ENCODE results near the gene SEMA6D. TPM values are rescaled to one million over a fixed set of nuclear protein-coding genes. Genes with fewer than 3 reads are reported as not detected.
A peak's percentile ranks its signal among the peaks of the same experiment; 100 is the strongest.

The SEMA6D gene
- total and polyA plus RNA-seq, 2 donors (not counting 1 experiment from before 2014, with no cell fraction given), result 2.4 to 13.4 TPM

DNA sequence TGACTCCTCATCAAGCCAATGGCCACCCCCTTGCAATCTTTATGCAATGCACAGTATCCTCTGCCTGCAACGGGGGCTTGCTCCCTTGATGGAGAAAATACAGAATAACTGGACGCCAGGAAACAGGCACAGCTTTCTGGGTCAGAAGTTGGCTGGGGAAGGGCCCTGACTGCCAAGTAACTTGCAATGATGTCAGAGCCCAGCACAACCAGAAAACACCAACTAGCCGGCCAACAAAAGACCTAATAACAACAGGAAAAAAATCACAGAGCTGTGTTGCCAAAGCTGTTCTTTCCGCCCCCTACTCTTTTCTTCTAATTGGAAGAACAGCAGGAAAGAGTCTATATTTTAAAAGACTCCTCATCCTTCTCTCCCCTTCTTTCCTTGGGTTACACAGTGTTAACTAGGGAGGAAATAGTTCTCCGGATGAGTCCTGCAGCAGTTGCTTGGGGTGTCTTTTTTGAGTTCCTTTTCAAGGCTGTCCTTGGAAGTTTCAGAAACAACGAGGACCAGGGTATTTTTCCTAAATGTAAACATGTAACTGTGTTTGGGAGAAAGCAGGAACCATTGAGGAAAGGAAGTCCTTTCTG lies 1.4 kb upstream of the SEMA6D start:
- H3K4me1 ChIP-seq (ENCODE audit: control insufficient read depth, extremely low read depth, insufficient read depth, low read length), result no peaks in the 10 kb centered on the region
- H3K27me3 ChIP-seq (ENCODE audit: control insufficient read depth, insufficient read depth, low read length), result no peaks in the 10 kb centered on the region
- peak overlapping the region; percentile 81 for H3K4me2 ChIP-seq (ENCODE audit: extremely low read depth, insufficient read depth, low read length)
- H3K79me2 ChIP-seq (ENCODE audit: control insufficient read depth, insufficient read depth, low read length), result peaks cover 4% of the 10 kb centered on the region
- TF ChIP-seq, protein P1, sequence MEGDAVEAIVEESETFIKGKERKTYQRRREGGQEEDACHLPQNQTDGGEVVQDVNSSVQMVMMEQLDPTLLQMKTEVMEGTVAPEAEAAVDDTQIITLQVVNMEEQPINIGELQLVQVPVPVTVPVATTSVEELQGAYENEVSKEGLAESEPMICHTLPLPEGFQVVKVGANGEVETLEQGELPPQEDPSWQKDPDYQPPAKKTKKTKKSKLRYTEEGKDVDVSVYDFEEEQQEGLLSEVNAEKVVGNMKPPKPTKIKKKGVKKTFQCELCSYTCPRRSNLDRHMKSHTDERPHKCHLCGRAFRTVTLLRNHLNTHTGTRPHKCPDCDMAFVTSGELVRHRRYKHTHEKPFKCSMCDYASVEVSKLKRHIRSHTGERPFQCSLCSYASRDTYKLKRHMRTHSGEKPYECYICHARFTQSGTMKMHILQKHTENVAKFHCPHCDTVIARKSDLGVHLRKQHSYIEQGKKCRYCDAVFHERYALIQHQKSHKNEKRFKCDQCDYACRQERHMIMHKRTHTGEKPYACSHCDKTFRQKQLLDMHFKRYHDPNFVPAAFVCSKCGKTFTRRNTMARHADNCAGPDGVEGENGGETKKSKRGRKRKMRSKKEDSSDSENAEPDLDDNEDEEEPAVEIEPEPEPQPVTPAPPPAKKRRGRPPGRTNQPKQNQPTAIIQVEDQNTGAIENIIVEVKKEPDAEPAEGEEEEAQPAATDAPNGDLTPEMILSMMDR (conservative IDR thresholded peaks at IDR 0.05 in 1 of 2, IDR thresholded peaks at IDR 0.05 in 1 of 2; ENCODE audit: low read depth in 1 of 2, low read length in 2 of 2), result no peak
- no peak for TF ChIP-seq EZH2 (IDR thresholded peaks at IDR 0.05; ENCODE audit: low read length, missing control alignments)
- H3K9ac ChIP-seq (ENCODE audit: insufficient read depth, low read length), result no peak overlapping the region
- H4K20me1 ChIP-seq (ENCODE audit: control insufficient read depth, extremely low read depth, insufficient read depth, low read length), result no peaks in the 10 kb centered on the region
- H3K4me3 ChIP-seq (replicated peaks in 1 of 4; ENCODE audit: control extremely low read depth in 1 of 4, insufficient read depth in 1 of 4, low read depth in 3 of 4, low read length in 4 of 4), result peak overlapping the region in 2 of 4 experiments; percentile 57 to 79
- H3K27ac ChIP-seq (ENCODE audit: insufficient read depth, low read length), result no peak overlapping the region
- peak in 1 of 2 donors; percentile 88 for DNase-seq (ENCODE audit: low read depth in 2 of 2)
- H2AFZ ChIP-seq (ENCODE audit: low read length), result peak overlapping the region; percentile 56
- H3K9me3 ChIP-seq (ENCODE audit: control insufficient read depth, insufficient read depth, low read depth, low read length), result no peaks in the 10 kb centered on the region
- H3K36me3 ChIP-seq (ENCODE audit: control insufficient read depth, insufficient read depth, low read length), result no peaks in the 10 kb centered on the region

DNA sequence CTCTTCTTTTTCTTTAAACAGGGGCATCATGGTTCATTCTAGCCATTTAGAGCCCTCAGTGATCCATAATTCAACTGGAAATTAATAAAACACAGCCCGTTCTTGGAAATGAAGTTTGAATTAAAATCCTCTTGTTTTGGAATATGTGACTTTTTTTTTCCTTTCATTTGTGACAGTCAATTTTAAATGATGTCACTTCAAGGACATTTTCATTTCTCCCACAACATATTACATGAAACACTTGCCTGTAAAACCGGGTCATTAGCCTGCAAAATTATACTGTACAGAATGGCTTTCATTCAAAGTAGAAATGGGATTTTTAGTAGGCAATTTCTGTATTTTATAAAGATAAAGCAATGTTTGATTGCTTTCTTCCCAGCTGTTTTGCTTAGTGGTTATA lies 789 bp upstream of the SEMA6D start:
- no peaks in the 10 kb centered on the region for H3K4me1 ChIP-seq (ENCODE audit: control insufficient read depth, extremely low read depth, insufficient read depth, low read length)
- H2AFZ ChIP-seq (ENCODE audit: low read length), result peak overlapping the region; percentile 56
- TF ChIP-seq EZH2 (IDR thresholded peaks at IDR 0.05; ENCODE audit: low read length, missing control alignments), result no peak
- TF ChIP-seq, protein P1 (conservative IDR thresholded peaks at IDR 0.05 in 1 of 2, IDR thresholded peaks at IDR 0.05 in 1 of 2; ENCODE audit: low read depth in 1 of 2, low read length in 2 of 2), result no peak
- H3K36me3 ChIP-seq (ENCODE audit: control insufficient read depth, insufficient read depth, low read length), result no peaks in the 10 kb centered on the region
- DNase-seq (ENCODE audit: low read depth in 2 of 2), result no peak
- no peak overlapping the region for H3K9ac ChIP-seq (ENCODE audit: insufficient read depth, low read length)
- H3K27ac ChIP-seq (ENCODE audit: insufficient read depth, low read length), result no peak overlapping the region
- H3K4me3 ChIP-seq (replicated peaks in 1 of 4; ENCODE audit: control extremely low read depth in 1 of 4, insufficient read depth in 1 of 4, low read depth in 3 of 4, low read length in 4 of 4), result peak overlapping the region; percentile 57 to 79 (median 76)
- H3K79me2 ChIP-seq (ENCODE audit: control insufficient read depth, insufficient read depth, low read length), result peaks cover 6% of the 10 kb centered on the region
- peak overlapping the region; percentile 81 for H3K4me2 ChIP-seq (ENCODE audit: extremely low read depth, insufficient read depth, low read length)
- H3K9me3 ChIP-seq (ENCODE audit: control insufficient read depth, insufficient read depth, low read depth, low read length), result no peaks in the 10 kb centered on the region
- H4K20me1 ChIP-seq (ENCODE audit: control insufficient read depth, extremely low read depth, insufficient read depth, low read length), result no peaks in the 10 kb centered on the region
- H3K27me3 ChIP-seq (ENCODE audit: control insufficient read depth, insufficient read depth, low read length), result no peaks in the 10 kb centered on the region

GRCh38 chr15:47718497-47719437 lies 1.5 kb downstream of the SEMA6D start:
- Histone ChIP-seq H3K27me3 (ENCODE audit: control insufficient read depth, insufficient read depth, low read length) (no peaks in the 10 kb centered on the region), H3K9ac (ENCODE audit: insufficient read depth, low read length) (peak overlapping the region; percentile 54), H3K36me3 (ENCODE audit: control insufficient read depth, insufficient read depth, low read length) (no peaks in the 10 kb centered on the region), H2AFZ (ENCODE audit: low read length) (peak overlapping the region; percentile 73), H3K9me3 (ENCODE audit: control insufficient read depth, insufficient read depth, low read depth, low read length) (no peaks in the 10 kb centered on the region), H3K4me2 (ENCODE audit: extremely low read depth, insufficient read depth, low read length) (peak overlapping the region; percentile 91), H3K4me3 (replicated peaks in 1 of 4; ENCODE audit: control extremely low read depth in 1 of 4, insufficient read depth in 1 of 4, low read depth in 3 of 4, low read length in 4 of 4) (peak overlapping the region; percentile 74 to 91 (median 79)), H3K79me2 (ENCODE audit: control insufficient read depth, insufficient read depth, low read length) (peaks cover 8% of the 10 kb centered on the region), H3K4me1 (ENCODE audit: control insufficient read depth, extremely low read depth, insufficient read depth, low read length) (no peaks in the 10 kb centered on the region), H4K20me1 (ENCODE audit: control insufficient read depth, extremely low read depth, insufficient read depth, low read length) (no peaks in the 10 kb centered on the region), H3K27ac (ENCODE audit: insufficient read depth, low read length) (peak overlapping the region; percentile 58)
- TF ChIP-seq EZH2 (IDR thresholded peaks at IDR 0.05; ENCODE audit: low read length, missing control alignments), result no peak
- TF ChIP-seq, protein P1 (conservative IDR thresholded peaks at IDR 0.05 in 1 of 2, IDR thresholded peaks at IDR 0.05 in 1 of 2; ENCODE audit: low read depth in 1 of 2, low read length in 2 of 2), result no peak
- peak; percentile 15 to 59 for DNase-seq (ENCODE audit: low read depth in 2 of 2)
